Hepatocyte (in vitro differentiated cells): ENCODE data around the gene TSPAN33.

Experiments used
- CTCF ChIP-seq: fragments of 200-600 bp; sonication (generic); IDR thresholded peaks from 2 replicates; pipeline ENCODE4 v1.5.1; 2016; ENCODE audit warnings: antibody characterized with exemption, mild to moderate bottlenecking; ENCODE audit not compliant: poor library complexity
- EZH2 ChIP-seq: fragments of 200-600 bp; sonication (generic); IDR thresholded peaks from 2 replicates; pipeline ENCODE4 v1.6.1; 2016; ENCODE audit warnings: antibody characterized with exemption, mild to moderate bottlenecking, borderline replicate concordance

GRCh38 chr7:129199406-129199805 is 54.9 kb downstream of the TSPAN33 start:
- TF ChIP-seq EZH2 (no peak), CTCF (no peak)
